ENCODE data around the gene OR6X1.

- TF ChIP-seq CTCF (conservative IDR thresholded peaks at IDR 0.05; ENCODE audit: low read length), result no peak
- no peak for TF ChIP-seq EZH2phosphoT487 (IDR thresholded peaks at IDR 0.05; ENCODE audit: borderline replicate concordance)
Observed at GRCh38 chr11:123719452-123719851, 34.9 kb downstream of the OR6X1 start.
